ENCODE data around the gene IDH3A.

The IDH3A gene

GRCh38 chr15:78168608-78169007 is 19.4 kb downstream of the IDH3A start:
- DNase-seq = no peak

GRCh38 chr15:78170848-78171773 is 21.9 kb downstream of the IDH3A start:
- no peak for DNase-seq

- DNase-seq = no peak
Observed at GRCh38 chr15:78171864-78172472, 22.8 kb downstream of the IDH3A start.

- DNase-seq = no peak
Observed at GRCh38 chr15:78174401-78174800, 25.2 kb downstream of the IDH3A start.

GRCh38 chr15:78175330-78175729 is 26.2 kb downstream of the IDH3A start:
- DNase-seq = no peak

- no peak for DNase-seq
Observed at GRCh38 chr15:78177447-78177873, 28.3 kb downstream of the IDH3A start.

- no peak for DNase-seq
Observed at GRCh38 chr15:78178064-78178463, 28.9 kb downstream of the IDH3A start.

- DNase-seq = no peak
Observed at GRCh38 chr15:78179286-78179840, 30.2 kb downstream of the IDH3A start.

- no peak for DNase-seq
Observed at GRCh38 chr15:78179906-78180305, 30.7 kb downstream of the IDH3A start.

- DNase-seq = no peak
Observed at GRCh38 chr15:78182336-78182700, 33.2 kb downstream of the IDH3A start.

GRCh38 chr15:78182821-78183220 is 33.7 kb downstream of the IDH3A start:
- no peak for DNase-seq

- DNase-seq = no peak
Observed at GRCh38 chr15:78192826-78193594, 43.8 kb downstream of the IDH3A start.

GRCh38 chr15:78193731-78194567 is 44.8 kb downstream of the IDH3A start:
- DNase-seq = no peak

- DNase-seq = no peak
Observed at GRCh38 chr15:78194568-78194925, 45.4 kb downstream of the IDH3A start.

- DNase-seq = peak; percentile 34
Observed at GRCh38 chr15:78195735-78196201, 46.6 kb downstream of the IDH3A start.

- DNase-seq = no peak
Observed at GRCh38 chr15:78197632-78198031, 48.5 kb downstream of the IDH3A start.

GRCh38 chr15:78200276-78200930 is 51.2 kb downstream of the IDH3A start:
- DNase-seq = no peak

- DNase-seq = no peak
Observed at GRCh38 chr15:78201281-78202190, 52.4 kb downstream of the IDH3A start.

- no peak for DNase-seq
Observed at GRCh38 chr15:78203346-78204225, 54.4 kb downstream of the IDH3A start.

All from activated CD4-positive, alpha-beta T cell treated with anti-CD3 and anti-CD28 coated beads for 1 hour (primary cell).